GM06990 (cell line): ENCODE results near the gene UNC13A.

Experiments used
- DNase-seq: peaks from one replicate; pipeline ENCODE4 v3.0.0-alpha.2; 2011; ENCODE audit not compliant: insufficient read length; ENCODE audit errors: extremely low read depth
- H3K27me3 ChIP-seq: replicated peaks from 2 replicates; pipeline ENCODE4 v1.6.0; 2011; ENCODE audit warnings: low read length; ENCODE audit not compliant: control insufficient read depth, insufficient read depth
- H3K36me3 ChIP-seq: 2 replicates; pipeline ENCODE4 v1.5.1; 2011; ENCODE audit warnings: low read length; ENCODE audit not compliant: control insufficient read depth, insufficient read depth
- H3K4me3 ChIP-seq: replicated peaks from 2 replicates; pipeline ENCODE4 v1.5.1; 2011; ENCODE audit warnings: low read depth, mild to moderate bottlenecking, control low read depth, low read length
- TF ChIP-seq, protein P1 (sequence below): IDR thresholded peaks from 2 replicates; pipeline ENCODE4 v1.5.1; 2011; ENCODE audit warnings: low read length, control low read depth, mild to moderate bottlenecking, inconsistent platforms; ENCODE audit not compliant: insufficient read depth, poor library complexity, severe bottlenecking

UNC13A gene

DNA sequence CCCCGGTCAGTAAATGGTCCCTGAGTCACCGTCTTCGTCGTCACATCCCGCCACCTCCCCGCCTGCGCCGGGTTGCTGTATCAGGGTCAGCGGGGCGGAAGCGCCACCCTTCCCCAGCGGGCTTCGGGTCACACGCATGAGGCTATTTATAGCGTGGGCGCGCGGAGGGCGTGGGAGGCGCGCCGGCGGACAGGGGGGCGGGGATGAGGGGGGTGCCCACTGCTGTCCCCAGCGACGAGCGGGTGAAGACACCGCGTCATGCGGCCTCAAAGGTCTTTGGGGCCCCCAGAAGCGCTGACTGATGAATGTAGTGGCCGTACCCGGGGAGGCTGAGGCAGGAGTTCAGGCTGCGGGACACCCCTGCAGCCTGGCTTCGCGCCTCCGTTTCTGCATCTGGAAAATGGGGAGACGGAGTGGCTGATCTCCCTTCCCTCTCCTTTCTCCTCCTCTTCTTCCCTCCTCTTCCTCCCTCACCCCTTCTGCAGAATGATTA lies 7.9 kb downstream of the UNC13A start:
- DNase-seq: peak; percentile 82
- H3K27me3 ChIP-seq: no peaks in the 10 kb centered on the region; the same call in none of the 2 replicates
- H3K4me3 ChIP-seq: peak overlapping the region; percentile 41

DNA sequence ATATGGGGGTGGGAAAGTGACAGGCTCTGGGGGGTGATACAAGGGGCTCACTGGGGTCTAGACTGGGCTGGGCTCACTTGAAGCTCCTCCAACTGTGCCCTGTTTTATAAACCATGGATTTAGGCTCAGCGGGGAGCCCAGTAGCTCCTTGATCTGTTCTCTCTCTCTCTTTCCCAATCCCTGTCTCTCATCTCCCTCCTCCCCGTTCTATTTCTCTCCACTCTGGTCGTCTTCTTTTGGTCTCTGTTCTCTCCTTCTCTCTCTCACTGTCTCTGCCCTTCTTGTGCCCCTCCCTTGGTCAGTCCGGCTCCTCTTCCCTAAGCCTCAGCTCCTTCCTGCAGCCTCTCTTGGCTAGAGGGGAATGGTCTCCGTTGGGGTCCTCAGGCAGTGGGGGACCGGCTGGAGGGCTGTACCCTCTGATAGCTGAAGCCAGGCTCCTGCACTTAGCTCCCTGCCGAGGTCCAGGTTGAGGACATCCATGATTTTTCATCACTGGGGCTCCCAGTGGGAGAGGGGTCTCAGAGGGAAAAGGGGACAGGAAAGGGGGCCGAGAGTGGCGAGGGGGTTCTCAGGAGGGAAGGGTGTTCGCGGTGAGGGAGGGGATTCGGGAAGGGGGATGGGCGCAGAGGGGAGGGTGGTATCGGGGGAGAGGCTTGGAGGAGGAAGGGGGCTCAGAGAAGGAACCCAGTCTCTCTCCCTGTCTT lies 8.5 kb downstream of the UNC13A start:
- DNase-seq: no peak
- no peaks in the 10 kb centered on the region for H3K36me3 ChIP-seq
- H3K27me3 ChIP-seq: no peaks in the 10 kb centered on the region; the same call in none of the 2 replicates
- TF ChIP-seq, protein P1, sequence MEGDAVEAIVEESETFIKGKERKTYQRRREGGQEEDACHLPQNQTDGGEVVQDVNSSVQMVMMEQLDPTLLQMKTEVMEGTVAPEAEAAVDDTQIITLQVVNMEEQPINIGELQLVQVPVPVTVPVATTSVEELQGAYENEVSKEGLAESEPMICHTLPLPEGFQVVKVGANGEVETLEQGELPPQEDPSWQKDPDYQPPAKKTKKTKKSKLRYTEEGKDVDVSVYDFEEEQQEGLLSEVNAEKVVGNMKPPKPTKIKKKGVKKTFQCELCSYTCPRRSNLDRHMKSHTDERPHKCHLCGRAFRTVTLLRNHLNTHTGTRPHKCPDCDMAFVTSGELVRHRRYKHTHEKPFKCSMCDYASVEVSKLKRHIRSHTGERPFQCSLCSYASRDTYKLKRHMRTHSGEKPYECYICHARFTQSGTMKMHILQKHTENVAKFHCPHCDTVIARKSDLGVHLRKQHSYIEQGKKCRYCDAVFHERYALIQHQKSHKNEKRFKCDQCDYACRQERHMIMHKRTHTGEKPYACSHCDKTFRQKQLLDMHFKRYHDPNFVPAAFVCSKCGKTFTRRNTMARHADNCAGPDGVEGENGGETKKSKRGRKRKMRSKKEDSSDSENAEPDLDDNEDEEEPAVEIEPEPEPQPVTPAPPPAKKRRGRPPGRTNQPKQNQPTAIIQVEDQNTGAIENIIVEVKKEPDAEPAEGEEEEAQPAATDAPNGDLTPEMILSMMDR: no peak
- peak overlapping the region; percentile 41 for H3K4me3 ChIP-seq

More for the DNA sequence above, 7.9 kb downstream of the UNC13A start:
- TF ChIP-seq, protein P1: no peak
- H3K36me3 ChIP-seq: no peaks in the 10 kb centered on the region

DNA sequence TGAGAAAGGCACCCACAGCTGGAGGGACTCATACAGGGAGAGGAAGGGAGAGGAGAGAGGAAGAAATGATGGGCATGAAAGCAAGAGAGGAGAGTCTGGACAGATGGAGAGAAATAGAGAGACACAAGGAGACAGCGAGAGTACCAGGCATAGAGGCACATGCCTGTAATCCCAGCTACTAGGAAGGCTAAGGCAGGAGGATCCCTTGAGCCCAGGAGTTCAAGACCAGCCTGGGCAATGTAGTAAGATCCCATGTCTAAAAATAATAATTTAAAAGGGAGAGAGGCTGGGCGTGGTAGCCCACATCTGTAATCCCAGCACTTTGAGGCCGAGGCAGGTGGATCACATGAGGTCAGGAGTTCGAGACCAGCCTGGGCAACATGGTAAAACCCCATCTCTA lies 9.3 kb downstream of the UNC13A start:
- TF ChIP-seq, protein P1: no peak
- no peak overlapping the region for H3K4me3 ChIP-seq
- no peak for DNase-seq
- H3K27me3 ChIP-seq: no peaks in the 10 kb centered on the region; the same call in 1 of the 2 replicates
- H3K36me3 ChIP-seq: no peaks in the 10 kb centered on the region

DNA sequence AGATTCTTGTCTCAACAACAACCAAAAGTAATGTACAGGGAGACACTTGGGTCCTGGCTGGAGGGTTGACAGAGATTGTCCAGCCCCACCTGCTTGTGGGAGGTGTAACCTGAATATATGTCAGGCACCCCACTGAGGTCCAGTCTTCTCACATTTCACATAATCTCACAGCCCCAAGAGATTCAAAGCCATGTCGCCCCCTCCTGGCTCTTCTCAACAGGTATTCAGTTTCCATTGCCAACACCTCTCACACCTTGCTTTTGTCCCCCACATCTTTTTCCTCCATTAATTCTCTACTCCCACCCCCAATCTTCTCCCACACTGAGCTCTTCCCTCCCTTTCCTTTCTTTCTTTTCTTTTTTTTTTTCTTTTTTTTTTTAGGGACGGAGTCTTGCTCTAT lies 11.2 kb downstream of the UNC13A start:
- no peaks in the 10 kb centered on the region; the same call in 1 of the 2 replicates for H3K27me3 ChIP-seq
- H3K4me3 ChIP-seq: no peak overlapping the region
- no peaks in the 10 kb centered on the region for H3K36me3 ChIP-seq
- TF ChIP-seq, protein P1: peak; percentile 51
- DNase-seq: no peak

DNA sequence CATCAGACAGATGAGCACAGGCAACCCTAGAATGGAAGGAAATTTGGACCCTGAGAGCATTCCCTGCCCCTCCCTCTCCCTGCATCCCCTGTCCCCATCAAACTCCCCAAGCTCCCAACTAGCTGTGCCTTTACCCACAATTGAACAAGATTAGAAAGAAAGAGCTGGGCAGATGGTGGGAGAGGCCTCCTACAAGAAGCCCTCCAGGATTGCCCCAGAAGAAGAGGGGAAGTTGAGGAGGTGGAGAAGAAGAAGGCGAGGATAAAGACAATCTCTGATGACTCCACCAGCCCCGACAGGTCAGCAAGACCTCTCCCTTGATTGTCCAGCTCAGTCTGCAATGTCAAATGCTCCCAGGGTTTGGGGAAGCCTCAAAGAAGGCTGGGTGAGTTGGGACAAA lies 11.9 kb downstream of the UNC13A start:
- DNase-seq: no peak
- TF ChIP-seq, protein P1: no peak
- Histone ChIP-seq H3K4me3 (no peak overlapping the region), H3K27me3 (no peaks in the 10 kb centered on the region; the same call in 1 of the 2 replicates), H3K36me3 (no peaks in the 10 kb centered on the region)
